HepG2 (cell line): Measurements from ENCODE around the gene RAMP1. TPM values are rescaled to one million over a fixed set of nuclear protein-coding genes. Genes with fewer than 3 reads are reported as not detected.

Experiments
- ARID5B ChIP-seq: IDR thresholded peaks from 2 replicates; pipeline ENCODE4 v1.4.0; 2020; ENCODE audit warnings: mild to moderate bottlenecking, missing genetic modification reagents
- FOXK1 ChIP-seq: sonication (generic); formaldehyde crosslinking; IDR thresholded peaks from 2 replicates; pipeline ENCODE4 v1.4.0; 2020; ENCODE audit warnings: low read depth, missing genetic modification reagents, borderline replicate concordance
- HMG20A ChIP-seq: IDR thresholded peaks from 2 replicates; pipeline ENCODE4 v1.6.1; 2016; ENCODE audit warnings: borderline replicate concordance
- ISL2 ChIP-seq: sonication (generic); formaldehyde crosslinking; IDR thresholded peaks from 2 replicates; pipeline ENCODE4 v1.5.0; 2020; ENCODE audit warnings: missing genetic modification reagents
- NCOA2 ChIP-seq: sonication (generic); formaldehyde crosslinking; IDR thresholded peaks from 2 replicates; pipeline ENCODE4 v1.8.0; 2022; ENCODE audit warnings: inconsistent platforms
- PAX8 ChIP-seq: sonication (generic); formaldehyde crosslinking; IDR thresholded peaks from 2 replicates; pipeline ENCODE4 v1.8.0; 2022; ENCODE audit warnings: mild to moderate bottlenecking, missing genetic modification reagents, borderline replicate concordance
- SALL2 ChIP-seq: sonication (generic); formaldehyde crosslinking; IDR thresholded peaks from 2 replicates; pipeline ENCODE4 v1.8.1; 2023; ENCODE audit warnings: mild to moderate bottlenecking, missing genetic modification reagents, inconsistent platforms
- SCMH1 ChIP-seq: sonication (generic); formaldehyde crosslinking; IDR thresholded peaks from 2 replicates; pipeline ENCODE4 v1.9.0; 2021; ENCODE audit warnings: missing genetic modification reagents, mild to moderate bottlenecking, borderline replicate concordance
- SMAD9 ChIP-seq: sonication (generic); formaldehyde crosslinking; IDR thresholded peaks from 2 replicates; pipeline ENCODE4 v1.5.1; 2020; ENCODE audit warnings: mild to moderate bottlenecking, missing genetic modification reagents
- SOX13 ChIP-seq, 3 experiments: fragments of 450-650 bp in 1 of 3; sonication (generic) in 1 of 3; formaldehyde crosslinking in 1 of 3; IDR thresholded peaks in 2 of 3; conservative IDR thresholded peaks in 1 of 3; 2 replicates each; pipeline versions ENCODE4 v1.5.0 to v1.6.1; 2016 to 2020; ENCODE audit warnings: antibody characterized with exemption in 1 of 3, mild to moderate bottlenecking in 1 of 3, missing compliant biosample characterization in 1 of 3, missing genetic modification reagents in 1 of 3, moderate library complexity in 1 of 3
- TOPORS ChIP-seq: sonication (generic); formaldehyde crosslinking; IDR thresholded peaks from 2 replicates; pipeline ENCODE4 v1.8.0; 2023; ENCODE audit warnings: mild to moderate bottlenecking, missing genetic modification reagents
- ZKSCAN8 ChIP-seq: IDR thresholded peaks from 2 replicates; pipeline ENCODE4 v1.6.1; 2016; ENCODE audit warnings: borderline replicate concordance, missing genetic modification reagents, missing compliant biosample characterization
- ZNF335 ChIP-seq: sonication (generic); formaldehyde crosslinking; IDR thresholded peaks from 2 replicates; pipeline ENCODE4 v1.4.0; 2020; ENCODE audit warnings: missing genetic modification reagents
- ZNF570 ChIP-seq: sonication (generic); formaldehyde crosslinking; IDR thresholded peaks from 2 replicates; pipeline ENCODE4 v1.4.0; 2020; ENCODE audit warnings: mild to moderate bottlenecking, missing genetic modification reagents, borderline replicate concordance
- ZNF703 ChIP-seq: sonication (generic); formaldehyde crosslinking; IDR thresholded peaks from 2 replicates; pipeline ENCODE4 v1.5.1; 2020; ENCODE audit warnings: missing genetic modification reagents, mild to moderate bottlenecking, moderate library complexity, borderline replicate concordance
- ZNF773 ChIP-seq: sonication (generic); formaldehyde crosslinking; IDR thresholded peaks from 2 replicates; pipeline ENCODE4 v1.4.0; 2020; ENCODE audit warnings: missing genetic modification reagents, borderline replicate concordance
- ZNF775 ChIP-seq: sonication (generic); formaldehyde crosslinking; IDR thresholded peaks from 2 replicates; pipeline ENCODE4 v1.4.0; 2020; ENCODE audit warnings: missing genetic modification reagents, mild to moderate bottlenecking, moderate library complexity, borderline replicate concordance
- polyA plus RNA-seq, 8 experiments: library from polyadenylated mRNA; depleted of rRNA in 3 of 8; stranded (reverse) in 7 of 8; unstranded in 1 of 8; fragments of >200 nt; fragmentation: Illumina TruSeq in 4 of 8; extraction: Trizol in 4 of 8; gene quantifications; 2 replicates each; pipeline versions ENCODE4 v1.2.1 to v1.2.3, GENCODE V29; 2011 to 2016; ENCODE audit warnings: low read depth in 4 of 8, missing spikeins in 1 of 8, mixed read lengths in 1 of 8; ENCODE audit not compliant: insufficient read depth in 1 of 8
- total RNA-seq, 5 experiments: library from RNA; depleted of rRNA; stranded (reverse); fragments of >200 nt; fragmentation: Illumina TruSeq; extraction: Trizol; gene quantifications; 2 replicates each; pipeline ENCODE4 v1.2.3, GENCODE V29; 2016; ENCODE audit warnings: low read depth in 1 of 5
- TF ChIP-seq, protein P1 (sequence below): IDR thresholded peaks from 2 replicates; pipeline ENCODE4 v1.6.1; 2016; ENCODE audit warnings: missing compliant biosample characterization, missing genetic modification reagents, borderline replicate concordance
- TF ChIP-seq, protein P2 (sequence below), 2 experiments: sonication (generic) in 1 of 2; formaldehyde crosslinking in 1 of 2; IDR thresholded peaks; 2 replicates each; pipeline versions ENCODE4 v1.6.1 to v1.9.0; 2014 to 2022; ENCODE audit warnings: antibody characterized with exemption in 1 of 2, borderline replicate concordance in 1 of 2, inconsistent platforms in 1 of 2, low read depth in 1 of 2, missing genetic modification reagents in 1 of 2

The RAMP1 gene
- total and polyA plus RNA-seq, 2 of the 13 experiments (the other 11 are each of a cell fraction or from before 2014, with no cell fraction given) = 0.29 to 0.61 TPM

DNA sequence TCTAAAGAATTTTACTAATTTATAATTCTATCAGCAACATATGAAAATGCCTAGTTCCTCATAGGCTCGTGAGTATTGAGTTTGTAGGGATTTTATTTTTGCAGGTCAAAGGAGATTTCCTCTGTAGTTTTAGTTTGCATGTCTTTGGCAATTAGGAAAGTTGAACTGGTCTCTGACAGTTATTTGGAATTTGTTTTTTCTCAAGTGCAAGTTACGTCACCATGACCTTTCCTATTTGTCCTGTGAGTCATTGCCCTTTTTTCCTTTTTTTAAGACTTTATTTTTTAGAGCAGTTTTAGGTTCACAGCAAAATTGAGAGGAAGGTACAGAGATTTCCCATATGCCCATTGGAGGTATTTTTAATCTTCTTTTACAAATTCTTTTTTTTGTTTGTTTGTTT lies 29.0 kb downstream of the RAMP1 start (continued):
- TF ChIP-seq FOXK1 (CRISPR knock-in tag) = no peak
- TF ChIP-seq TOPORS (CRISPR knock-in tag) = no peak
- no peak for TF ChIP-seq SOX13 (IDR thresholded peaks at IDR 0.05)
- TF ChIP-seq SOX13 (CRISPR knock-in tag; conservative IDR thresholded peaks at IDR 0.05 in 1 of 2, IDR thresholded peaks at IDR 0.05 in 1 of 2) = no peak
- no peak for TF ChIP-seq SCMH1 (CRISPR knock-in tag)
- no peak for TF ChIP-seq SALL2 (CRISPR knock-in tag)
- no peak for TF ChIP-seq ZNF773 (CRISPR knock-in tag)
- TF ChIP-seq, protein P1, sequence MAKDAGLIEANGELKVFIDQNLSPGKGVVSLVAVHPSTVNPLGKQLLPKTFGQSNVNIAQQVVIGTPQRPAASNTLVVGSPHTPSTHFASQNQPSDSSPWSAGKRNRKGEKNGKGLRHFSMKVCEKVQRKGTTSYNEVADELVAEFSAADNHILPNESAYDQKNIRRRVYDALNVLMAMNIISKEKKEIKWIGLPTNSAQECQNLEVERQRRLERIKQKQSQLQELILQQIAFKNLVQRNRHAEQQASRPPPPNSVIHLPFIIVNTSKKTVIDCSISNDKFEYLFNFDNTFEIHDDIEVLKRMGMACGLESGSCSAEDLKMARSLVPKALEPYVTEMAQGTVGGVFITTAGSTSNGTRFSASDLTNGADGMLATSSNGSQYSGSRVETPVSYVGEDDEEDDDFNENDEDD (CRISPR knock-in tag) = no peak
- TF ChIP-seq SMAD9 (CRISPR knock-in tag) = no peak
- TF ChIP-seq ZKSCAN8 (CRISPR knock-in tag) = no peak
- no peak for TF ChIP-seq NCOA2
- no peak for TF ChIP-seq ZNF335 (CRISPR knock-in tag)
- TF ChIP-seq, protein P2, sequence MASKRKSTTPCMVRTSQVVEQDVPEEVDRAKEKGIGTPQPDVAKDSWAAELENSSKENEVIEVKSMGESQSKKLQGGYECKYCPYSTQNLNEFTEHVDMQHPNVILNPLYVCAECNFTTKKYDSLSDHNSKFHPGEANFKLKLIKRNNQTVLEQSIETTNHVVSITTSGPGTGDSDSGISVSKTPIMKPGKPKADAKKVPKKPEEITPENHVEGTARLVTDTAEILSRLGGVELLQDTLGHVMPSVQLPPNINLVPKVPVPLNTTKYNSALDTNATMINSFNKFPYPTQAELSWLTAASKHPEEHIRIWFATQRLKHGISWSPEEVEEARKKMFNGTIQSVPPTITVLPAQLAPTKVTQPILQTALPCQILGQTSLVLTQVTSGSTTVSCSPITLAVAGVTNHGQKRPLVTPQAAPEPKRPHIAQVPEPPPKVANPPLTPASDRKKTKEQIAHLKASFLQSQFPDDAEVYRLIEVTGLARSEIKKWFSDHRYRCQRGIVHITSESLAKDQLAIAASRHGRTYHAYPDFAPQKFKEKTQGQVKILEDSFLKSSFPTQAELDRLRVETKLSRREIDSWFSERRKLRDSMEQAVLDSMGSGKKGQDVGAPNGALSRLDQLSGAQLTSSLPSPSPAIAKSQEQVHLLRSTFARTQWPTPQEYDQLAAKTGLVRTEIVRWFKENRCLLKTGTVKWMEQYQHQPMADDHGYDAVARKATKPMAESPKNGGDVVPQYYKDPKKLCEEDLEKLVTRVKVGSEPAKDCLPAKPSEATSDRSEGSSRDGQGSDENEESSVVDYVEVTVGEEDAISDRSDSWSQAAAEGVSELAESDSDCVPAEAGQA (IDR thresholded peaks at IDR 0.05; ENCODE audit: low read depth) = no peak
- TF ChIP-seq, protein P2 (CRISPR knock-in tag; IDR thresholded peaks at IDR 0.05; ENCODE audit: borderline replicate concordance) = no peak
- no peak for TF ChIP-seq ZNF775 (CRISPR knock-in tag)
- no peak for TF ChIP-seq HMG20A (CRISPR knock-in tag)
- TF ChIP-seq ARID5B (CRISPR knock-in tag) = peak; percentile 39; the same call in 1 of the 2 replicates
- TF ChIP-seq ZNF703 = no peak
- no peak for TF ChIP-seq ISL2 (CRISPR knock-in tag)
- no peak for TF ChIP-seq PAX8
- no peak for TF ChIP-seq ZNF570 (CRISPR knock-in tag)
